IgD-negative memory B cell (primary cell): ENCODE results near the gene MT1E. TPM values are rescaled to one million over a fixed set of nuclear protein-coding genes. Genes with fewer than 3 reads are reported as not detected.

ENCODE experiments used
- H3K27ac Mint-ChIP-seq, 3 donors: one replicate each; pipeline ENCODE4 v1.8.0; 2020 to 2022; ENCODE audit warnings: mild to moderate bottlenecking in 3 of 3, mixed read lengths in 3 of 3, moderate library complexity in 1 of 3
- H3K27me3 Mint-ChIP-seq: one replicate; pipeline ENCODE4 v1.8.0; 2021; ENCODE audit warnings: mixed read lengths
- H3K36me3 Mint-ChIP-seq: one replicate; pipeline ENCODE4 v1.8.0; 2020; ENCODE audit warnings: mild to moderate bottlenecking, mixed read lengths
- H3K4me1 Mint-ChIP-seq, 3 donors: one replicate each; pipeline ENCODE4 v1.8.0; 2020 to 2022; ENCODE audit warnings: mixed read lengths in 3 of 3, mild to moderate bottlenecking in 1 of 3
- H3K4me3 Mint-ChIP-seq, 4 donors: one replicate each; pipeline ENCODE4 v1.8.0; 2020 to 2022; ENCODE audit warnings: mild to moderate bottlenecking in 4 of 4, mixed read lengths in 4 of 4, moderate library complexity in 3 of 4
- H3K9me3 Mint-ChIP-seq, 3 donors: one replicate each; pipeline ENCODE4 v1.8.0; 2020 to 2021; ENCODE audit warnings: mixed read lengths in 3 of 3, mild to moderate bottlenecking in 1 of 3
- polyA plus RNA-seq: library from polyadenylated mRNA; unstranded; fragments of 300-500 nt; fragmentation: Illumina TruSeq; gene quantifications from one replicate; pipeline ENCODE4 v1.2.3, GENCODE V29; 2021

MT1E gene
- polyA plus RNA-seq, 1 donor from 2014 or later, result 0.49 TPM

- H3K27me3 Mint-ChIP-seq, result peaks cover 54% of the 10 kb centered on the region
- H3K4me1 Mint-ChIP-seq, result peaks cover 7 to 18% (median 13%) of the 10 kb centered on the region in 3 donors
- H3K36me3 Mint-ChIP-seq, result no peaks in the 10 kb centered on the region
- H3K4me3 Mint-ChIP-seq, result no peak overlapping the region
- no peaks in the 10 kb centered on the region for H3K9me3 Mint-ChIP-seq
- no peak overlapping the region for H3K27ac Mint-ChIP-seq
These were observed 14.5 kb downstream of the MT1E start for GRCh38 chr16:56640076-56640475.

- Mint-ChIP-seq H3K4me1 (peaks cover 7 to 14% (median 13%) of the 10 kb centered on the region in 3 donors), H3K36me3 (no peaks in the 10 kb centered on the region), H3K27me3 (peaks cover 54% of the 10 kb centered on the region), H3K9me3 (no peaks in the 10 kb centered on the region), H3K27ac (no peak overlapping the region), H3K4me3 (no peak overlapping the region)
These were observed 15.6 kb downstream of the MT1E start for GRCh38 chr16:56641166-56641565.

GRCh38 chr16:56643080-56643778 is 17.6 kb downstream of the MT1E start:
- Mint-ChIP-seq H3K27me3 (peaks cover 44% of the 10 kb centered on the region), H3K27ac (peak overlapping the region in 1 of 3 donors; percentile 57), H3K9me3 (no peaks in the 10 kb centered on the region), H3K36me3 (no peaks in the 10 kb centered on the region), H3K4me1 (peaks cover 7 to 10% (median 8%) of the 10 kb centered on the region in 3 donors), H3K4me3 (peak overlapping the region; percentile 58 to 86 (median 76))

- Mint-ChIP-seq H3K27ac (peak overlapping the region in 2 of 3 donors; percentile 23 to 57), H3K9me3 (no peaks in the 10 kb centered on the region), H3K27me3 (peaks cover 41% of the 10 kb centered on the region), H3K4me1 (peaks cover 7 to 10% (median 8%) of the 10 kb centered on the region in 3 donors), H3K4me3 (peak overlapping the region; percentile 57 to 86 (median 76)), H3K36me3 (no peaks in the 10 kb centered on the region)
These were observed 18.3 kb downstream of the MT1E start for GRCh38 chr16:56643833-56644232.

- H3K27me3 Mint-ChIP-seq, result peaks cover 29% of the 10 kb centered on the region
- no peaks in the 10 kb centered on the region for H3K36me3 Mint-ChIP-seq
- H3K4me3 Mint-ChIP-seq, result peak overlapping the region in 1 of 4 donors; percentile 45
- H3K9me3 Mint-ChIP-seq, result no peaks in the 10 kb centered on the region
- H3K4me1 Mint-ChIP-seq, result peaks cover 7 to 10% (median 8%) of the 10 kb centered on the region in 3 donors
- H3K27ac Mint-ChIP-seq, result no peak overlapping the region
These were observed 19.7 kb downstream of the MT1E start for GRCh38 chr16:56645311-56645710.

GRCh38 chr16:56645838-56646237 is 20.3 kb downstream of the MT1E start:
- Mint-ChIP-seq H3K27ac (no peak overlapping the region), H3K4me1 (peaks cover 7 to 10% (median 8%) of the 10 kb centered on the region in 3 donors), H3K27me3 (peaks cover 25% of the 10 kb centered on the region), H3K9me3 (no peaks in the 10 kb centered on the region), H3K36me3 (no peaks in the 10 kb centered on the region), H3K4me3 (no peak overlapping the region)

GRCh38 chr16:56647641-56648431 is 22.3 kb downstream of the MT1E start:
- H3K9me3 Mint-ChIP-seq, result no peaks in the 10 kb centered on the region
- peak overlapping the region in 1 of 3 donors; percentile 53 for H3K27ac Mint-ChIP-seq
- H3K4me3 Mint-ChIP-seq, result no peak overlapping the region
- no peaks in the 10 kb centered on the region for H3K36me3 Mint-ChIP-seq
- peaks cover 7 to 10% (median 9%) of the 10 kb centered on the region in 3 donors for H3K4me1 Mint-ChIP-seq
- peaks cover 23% of the 10 kb centered on the region for H3K27me3 Mint-ChIP-seq

- no peaks in the 10 kb centered on the region for H3K36me3 Mint-ChIP-seq
- H3K9me3 Mint-ChIP-seq, result no peaks in the 10 kb centered on the region
- H3K4me3 Mint-ChIP-seq, result no peak overlapping the region
- peaks cover 28% of the 10 kb centered on the region for H3K27me3 Mint-ChIP-seq
- H3K27ac Mint-ChIP-seq, result no peak overlapping the region
- peaks cover 4 to 11% (median 5%) of the 10 kb centered on the region in 3 donors for H3K4me1 Mint-ChIP-seq
These were observed 23.7 kb downstream of the MT1E start for GRCh38 chr16:56649271-56649670.

GRCh38 chr16:56649820-56650219 is 24.2 kb downstream of the MT1E start:
- H3K4me3 Mint-ChIP-seq, result no peak overlapping the region
- peaks cover 27% of the 10 kb centered on the region for H3K27me3 Mint-ChIP-seq
- H3K36me3 Mint-ChIP-seq, result no peaks in the 10 kb centered on the region
- H3K27ac Mint-ChIP-seq, result no peak overlapping the region
- H3K9me3 Mint-ChIP-seq, result no peaks in the 10 kb centered on the region
- peaks cover 4 to 11% (median 5%) of the 10 kb centered on the region in 3 donors for H3K4me1 Mint-ChIP-seq

GRCh38 chr16:56651586-56651985 is 26.0 kb downstream of the MT1E start, which contains the start of gene MT1B:
Gene MT1B (plus strand): TSS chr16:56651886. CDS start chr16:56651954, 68 bp downstream.
- no peaks in the 10 kb centered on the region for H3K36me3 Mint-ChIP-seq
- H3K27ac Mint-ChIP-seq, result no peak within 1 kb of the TSS
- peak within 1 kb of the TSS in 1 of 4 donors; percentile 73 for H3K4me3 Mint-ChIP-seq
- H3K4me1 Mint-ChIP-seq, result peaks cover 5 to 11% (median 5%) of the 10 kb centered on the region in 3 donors
- H3K9me3 Mint-ChIP-seq, result no peaks in the 10 kb centered on the region
- peaks cover 16% of the 10 kb centered on the region for H3K27me3 Mint-ChIP-seq

GRCh38 chr16:56652600-56652999 is 27.0 kb downstream of the MT1E start:
- H3K4me1 Mint-ChIP-seq, result peaks cover 5 to 14% (median 5%) of the 10 kb centered on the region in 3 donors
- H3K4me3 Mint-ChIP-seq, result no peak overlapping the region
- no peaks in the 10 kb centered on the region for H3K9me3 Mint-ChIP-seq
- H3K27me3 Mint-ChIP-seq, result peaks cover 10% of the 10 kb centered on the region
- no peak overlapping the region for H3K27ac Mint-ChIP-seq
- H3K36me3 Mint-ChIP-seq, result no peaks in the 10 kb centered on the region

GRCh38 chr16:56653218-56653617 is 27.6 kb downstream of the MT1E start:
- Mint-ChIP-seq H3K4me3 (peak overlapping the region in 1 of 4 donors; percentile 59), H3K36me3 (no peaks in the 10 kb centered on the region), H3K4me1 (peaks cover 5 to 17% (median 9%) of the 10 kb centered on the region in 3 donors), H3K27me3 (peaks cover 8% of the 10 kb centered on the region), H3K27ac (peak overlapping the region in 1 of 3 donors; percentile 27), H3K9me3 (no peaks in the 10 kb centered on the region)

- Mint-ChIP-seq H3K27me3 (peaks cover 17% of the 10 kb centered on the region), H3K36me3 (no peaks in the 10 kb centered on the region), H3K27ac (peak within 1 kb of the TSS in 2 of 3 donors; percentile 59 to 73), H3K4me3 (peak within 1 kb of the TSS; percentile 84 to 96 (median 92)), H3K9me3 (no peaks in the 10 kb centered on the region), H3K4me1 (peaks cover 5 to 24% (median 7%) of the 10 kb centered on the region in 3 donors)
These were observed 32.2 kb downstream of the MT1E start, which contains the start of gene MT1F for GRCh38 chr16:56657555-56658326. Gene MT1F (plus strand): TSS chr16:56657959. CDS start chr16:56658059, 100 bp downstream.

- Mint-ChIP-seq H3K27me3 (peaks cover 15% of the 10 kb centered on the region), H3K4me1 (peaks cover 2 to 20% (median 7%) of the 10 kb centered on the region in 3 donors), H3K27ac (peak overlapping the region in 2 of 3 donors; percentile 59 to 73), H3K36me3 (no peaks in the 10 kb centered on the region), H3K9me3 (no peaks in the 10 kb centered on the region), H3K4me3 (peak overlapping the region; percentile 84 to 96 (median 92))
These were observed 32.8 kb downstream of the MT1E start for GRCh38 chr16:56658327-56658875.
